K562 (cell line): ENCODE measurements around the gene MBP. TPM values are rescaled to one million over a fixed set of nuclear protein-coding genes. Genes with fewer than 3 reads are reported as not detected.

Experiments used
- ATAC-seq: fragments of 200-7000 bp; cut with Tn5 transposase; 3 replicates; pipeline ENCODE4 v1.9.1; 2020; ENCODE audit warnings: moderate library complexity
- BruUV-seq: library from RNA; stranded (reverse); fragments of 400-500 nt; replicated peaks from 2 replicates; lab custom pipeline; 2021; lab: Mats Ljungman, UMichigan
- CTCF ChIA-PET: fragments of 300-600 bp; formaldehyde crosslinking; extraction: SDS; loops from one replicate; lab custom pipeline; 2021; ENCODE audit warnings: low intra/inter-chr PET ratio; lab: Yijun Ruan, JAX
- POLR2A ChIA-PET: fragments of 300-600, 350-650 bp; sonication (Branson Sonifier 250); formaldehyde crosslinking; extraction: SDS; loops from one replicate; lab custom pipeline; 2021; ENCODE audit warnings: antibody characterized with exemption, inconsistent platforms; lab: Yijun Ruan, JAX
- DNase-seq, 4 experiments: peaks; one replicate each; pipeline versions ENCODE4 v3.0.0 to v3.0.0-alpha.2; 2011 to 2018; ENCODE audit warnings: low spot score in 3 of 4, mixed read lengths in 3 of 4; ENCODE audit errors: extremely low read depth in 1 of 4
- FAIRE-seq: peaks from 2 replicates; lab custom pipeline; 2011; peaks lifted over from hg19 to GRCh38; lab: Jason Lieb, UNC
- H2AFZ ChIP-seq: 2 replicates; pipeline ENCODE4 v1.6.0; 2011; ENCODE audit warnings: low read depth, low read length, control low read depth, inconsistent platforms
- H3K27ac ChIP-seq: fragments of 200-600 bp; 3 replicates; pipeline ENCODE4 v1.8.0; 2011; ENCODE audit warnings: low read depth, mild to moderate bottlenecking, control low read depth, inconsistent platforms, low read length, moderate library complexity, mixed read lengths; ENCODE audit errors: extremely low read depth
- H3K27me3 ChIP-seq, 2 experiments: fragments of 300-600 bp in 1 of 2; 2 replicates in 1 of 2; 3 replicates in 1 of 2; pipeline versions ENCODE4 v1.6.0 to v1.8.0; 2011; ENCODE audit warnings: inconsistent platforms in 2 of 2, low read length in 2 of 2, mild to moderate bottlenecking in 1 of 2, mixed read lengths in 1 of 2, moderate library complexity in 1 of 2; ENCODE audit not compliant: control insufficient read depth in 2 of 2, insufficient read depth in 2 of 2
- H3K36me3 ChIP-seq: fragments of 300-600 bp; 3 replicates; pipeline ENCODE4 v1.8.0; 2011; ENCODE audit warnings: mild to moderate bottlenecking, low read length, inconsistent platforms; ENCODE audit not compliant: control insufficient read depth, insufficient read depth
- H3K4me1 ChIP-seq, 2 experiments: fragments of 200-600 bp in 1 of 2; replicated peaks in 1 of 2; 2 replicates in 1 of 2; 3 replicates in 1 of 2; pipeline versions ENCODE4 v1.5.1 to v1.8.0; 2011; ENCODE audit warnings: inconsistent platforms in 2 of 2, low read length in 2 of 2, mild to moderate bottlenecking in 1 of 2, mixed read lengths in 1 of 2, moderate library complexity in 1 of 2; ENCODE audit not compliant: control insufficient read depth in 2 of 2, insufficient read depth in 2 of 2
- H3K4me2 ChIP-seq: 2 replicates; pipeline ENCODE4 v1.6.1; 2011; ENCODE audit warnings: low read length, control low read depth, inconsistent platforms, mixed read lengths; ENCODE audit not compliant: insufficient read depth
- H3K4me3 ChIP-seq: fragments of 200-600 bp; sonication (generic), shearing (Covaris generic); 2 replicates; pipeline ENCODE4 v1.5.1; 2016; ENCODE audit warnings: control low read depth, inconsistent platforms
- H3K79me2 ChIP-seq: fragments of 200-600 bp; 3 replicates; pipeline ENCODE4 v1.8.0; 2011; ENCODE audit warnings: low read length, inconsistent platforms; ENCODE audit not compliant: control insufficient read depth, insufficient read depth
- H3K9ac ChIP-seq, 2 experiments: 2 replicates each; pipeline versions ENCODE4 v1.6.0 to v1.6.1; 2011; ENCODE audit warnings: low read depth in 2 of 2, low read length in 2 of 2, control low read depth in 1 of 2, inconsistent platforms in 1 of 2, mild to moderate bottlenecking in 1 of 2, mixed read lengths in 1 of 2; ENCODE audit not compliant: insufficient read depth in 1 of 2
- H3K9me1 ChIP-seq: one replicate; pipeline ENCODE4 v1.6.0; 2011; ENCODE audit warnings: inconsistent platforms, mild to moderate bottlenecking, low read length, moderate library complexity; ENCODE audit not compliant: control insufficient read depth, insufficient read depth
- H3K9me3 ChIP-seq: replicated peaks from 2 replicates; pipeline ENCODE4 v1.5.1; 2011; ENCODE audit warnings: low read depth, low read length, inconsistent platforms; ENCODE audit not compliant: control insufficient read depth, insufficient read depth
- H4K20me1 ChIP-seq: replicated peaks from 2 replicates; pipeline ENCODE4 v1.6.1; 2011; ENCODE audit warnings: low read length, inconsistent platforms, mixed read lengths; ENCODE audit not compliant: control insufficient read depth, insufficient read depth
- BHLHE40 ChIP-seq: IDR thresholded peaks from 2 replicates; pipeline ENCODE4 v1.6.1; 2011; ENCODE audit warnings: low read length, improper control_type of control experiment
- EWSR1 ChIP-seq: fragments of 450-650 bp; IDR thresholded peaks from 2 replicates; pipeline ENCODE4 v1.6.1; 2018; ENCODE audit warnings: borderline replicate concordance, mild to moderate bottlenecking, low read depth, moderate library complexity; ENCODE audit not compliant: partially characterized antibody
- FIP1L1 ChIP-seq: fragments of 200-400 bp; formaldehyde crosslinking; IDR thresholded peaks from 2 replicates; pipeline ENCODE4 v1.6.1; 2018; ENCODE audit warnings: mild to moderate bottlenecking, low read depth, low read length; ENCODE audit not compliant: poor library complexity, severe bottlenecking
- GTF2A2 ChIP-seq: IDR thresholded peaks from 2 replicates; pipeline ENCODE4 v1.6.1; 2016; ENCODE audit warnings: mild to moderate bottlenecking, missing genetic modification characterization, missing compliant biosample characterization
- HMGN3 ChIP-seq: IDR thresholded peaks from 2 replicates; pipeline ENCODE4 v1.6.1; 2011; ENCODE audit warnings: borderline replicate concordance, low read depth, mild to moderate bottlenecking, mixed read lengths, low read length; ENCODE audit not compliant: insufficient read length; ENCODE audit errors: extremely low read depth
- HMGXB4 ChIP-seq: sonication (generic); formaldehyde crosslinking; IDR thresholded peaks from 2 replicates; pipeline ENCODE4 v1.8.1; 2023; ENCODE audit warnings: mild to moderate bottlenecking, missing genetic modification reagents
- HNRNPLL ChIP-seq: fragments of 200-400 bp; formaldehyde crosslinking; IDR thresholded peaks from 2 replicates; pipeline ENCODE4 v1.6.1; 2017; ENCODE audit warnings: low read length, low read depth, mild to moderate bottlenecking; ENCODE audit not compliant: poor library complexity, severe bottlenecking
- NCOA4 ChIP-seq: fragments of 450-650 bp; IDR thresholded peaks from 2 replicates; pipeline ENCODE4 v1.6.1; 2018; ENCODE audit warnings: mild to moderate bottlenecking; ENCODE audit not compliant: partially characterized antibody
- PHF21A ChIP-seq: fragments of 450-650 bp; IDR thresholded peaks from 2 replicates; pipeline ENCODE4 v1.6.1; 2017; ENCODE audit warnings: low read depth, borderline replicate concordance
- RBM34 ChIP-seq: fragments of 200-400 bp; formaldehyde crosslinking; IDR thresholded peaks from 2 replicates; pipeline ENCODE4 v1.6.1; 2018; ENCODE audit warnings: low read length, borderline replicate concordance; ENCODE audit not compliant: insufficient read depth
- SUPT5H ChIP-seq: fragments of 450-650 bp; IDR thresholded peaks from 2 replicates; pipeline ENCODE4 v1.6.1; 2016
- ZMIZ1 ChIP-seq, 2 experiments: fragments of 150-350 bp in 1 of 2; IDR thresholded peaks; 2 replicates each; pipeline ENCODE4 v1.6.1; 2012 to 2016; ENCODE audit warnings: low read depth in 2 of 2, low read length in 2 of 2, mild to moderate bottlenecking in 1 of 2, moderate library complexity in 1 of 2
- ZNF592 ChIP-seq: fragments of 450-650 bp; IDR thresholded peaks from 2 replicates; pipeline ENCODE4 v1.6.1; 2017; ENCODE audit warnings: antibody characterized with exemption, mild to moderate bottlenecking
- WGBS: fragments of 100-300 bp; shearing (Covaris generic); methylation state at CpG from one replicate; pipeline ENCODE4 v1.1.6; 2016; ENCODE audit warnings: low coverage, mixed read lengths; ENCODE audit not compliant: insufficient coverage; ENCODE audit errors: missing lambda C conversion rate; 5-methylcytosine and 5-hydroxymethylcytosine counted together
- in situ Hi-C: fragments of 300-500 bp; cut with MboI; formaldehyde crosslinking; loops from 4 replicates; pipeline ENCODE4 v1.15.0; 2018; ENCODE audit warnings: inconsistent platforms, mixed read lengths
- intact Hi-C: fragments of 100-400 bp; cut with micrococcal nuclease; formaldehyde crosslinking; loops from 2 replicates; pipeline ENCODE4 v1.14.2; 2022
- polyA plus RNA-seq, 8 experiments: library from polyadenylated mRNA; depleted of rRNA in 4 of 8; stranded (reverse) in 5 of 8; unstranded in 3 of 8; fragments of >200 nt; fragmentation: Nextera tagmentation in 2 of 8; fragmentation: Illumina TruSeq in 1 of 8; extraction: Ambion mirVana in 2 of 8; extraction: Trizol in 1 of 8; gene quantifications; 2 replicates each; pipeline versions ENCODE4 v1.2.1 to v1.2.3, GENCODE V29; 2011 to 2014; ENCODE audit warnings: inconsistent platforms in 1 of 8, missing spikeins in 1 of 8
- total RNA-seq, 7 experiments: library from RNA; depleted of rRNA in 6 of 7; stranded (reverse); fragments of >200 nt in 6 of 7; fragmentation: Illumina TruSeq in 2 of 7; extraction: Trizol in 2 of 7; gene quantifications; 2 replicates each; pipeline versions ENCODE4 v1.2.1 to v1.2.3, GENCODE V29; 2011 to 2021; ENCODE audit warnings: low replicate concordance in 1 of 7

Gene MBP
- total and polyA plus RNA-seq, 9 of the 15 experiments (the other 6 are each of a cell fraction or from before 2014, with no cell fraction given) = 0.09 TPM; not detected in 8

- in situ Hi-C loops (no loop called here), intact Hi-C loops (no loop called here)
- no peaks in the 10 kb centered on the region for H4K20me1 ChIP-seq
- H3K4me3 ChIP-seq = no peak overlapping the region
- no TSS peak for BruUV-seq
- H3K36me3 ChIP-seq = no peaks in the 10 kb centered on the region
- H2AFZ ChIP-seq = no peak overlapping the region
- peaks cover 2 to 59% of the 10 kb centered on the region in 2 experiments for H3K27me3 ChIP-seq
- no peak overlapping the region for H3K27ac ChIP-seq
- ATAC-seq = no peak
- no peaks in the 10 kb centered on the region for H3K9me1 ChIP-seq
- no peaks in the 10 kb centered on the region for H3K79me2 ChIP-seq
- DNase-seq = no peak
- no peak for FAIRE-seq
- ChIA-PET POLR2A (interaction anchor here (0.5 kb wide), 1 partner anchor 915 kb away, joined by 3 read pairs; no protein-coding TSS in a partner anchor), CTCF (no interaction called here)
- no peaks in the 10 kb centered on the region for H3K4me1 ChIP-seq
- no peak overlapping the region for H3K4me2 ChIP-seq
- no peaks in the 10 kb centered on the region for H3K9me3 ChIP-seq
- H3K9ac ChIP-seq = no peak overlapping the region
- 0% methylated on average over 7 of the region's 8 CpGs for WGBS
- TF ChIP-seq PHF21A = no peak
- no peak for TF ChIP-seq NCOA4
- TF ChIP-seq RBM34 = no peak
- no peak for TF ChIP-seq GTF2A2 (tag)
- TF ChIP-seq EWSR1 = no peak
- TF ChIP-seq BHLHE40 = no peak
- TF ChIP-seq HMGN3 = no peak
- TF ChIP-seq ZNF592 = no peak
- no peak for TF ChIP-seq HMGXB4 (CRISPR knock-in tag)
- no peak for TF ChIP-seq HNRNPLL
- TF ChIP-seq ZMIZ1 (IDR thresholded peaks at IDR 0.05; ENCODE audit: low read depth in 2 of 2, low read length in 2 of 2) = no peak
- TF ChIP-seq FIP1L1 = no peak
- no peak for TF ChIP-seq SUPT5H
These were observed 120.5 kb downstream of the MBP start for GRCh38 chr18:77012120-77012519.
